K562 (cell line): Measurements from ENCODE around the gene NAV2. TPM values are rescaled to one million over a fixed set of nuclear protein-coding genes. Genes with fewer than 3 reads are reported as not detected.
A peak's percentile ranks its signal among the peaks of the same experiment; 100 is the strongest.

Source experiments
- CC2D1A ChIP-seq: fragments of 450-650 bp; IDR thresholded peaks from 2 replicates; pipeline ENCODE4 v1.6.1; 2017; ENCODE audit warnings: mild to moderate bottlenecking
- DEAF1 ChIP-seq: fragments of 450-650 bp; formaldehyde crosslinking; IDR thresholded peaks from 2 replicates; pipeline ENCODE4 v1.4.0; 2020; ENCODE audit warnings: mild to moderate bottlenecking, moderate library complexity
- PRPF4 ChIP-seq: fragments of 200-400 bp; formaldehyde crosslinking; IDR thresholded peaks from one replicate; pipeline ENCODE4 v1.6.1; 2017; ENCODE audit warnings: low read length, low read depth, mild to moderate bottlenecking; ENCODE audit not compliant: insufficient read depth, poor library complexity, severe bottlenecking
- ZNF263 ChIP-seq: sonication (generic); formaldehyde crosslinking; IDR thresholded peaks from 2 replicates; pipeline ENCODE4 v1.8.0; 2022; ENCODE audit warnings: mild to moderate bottlenecking, missing genetic modification reagents, borderline replicate concordance
- polyA plus RNA-seq, 8 experiments: library from polyadenylated mRNA; depleted of rRNA in 4 of 8; stranded (reverse) in 5 of 8; unstranded in 3 of 8; fragments of >200 nt; fragmentation: Nextera tagmentation in 2 of 8; fragmentation: Illumina TruSeq in 1 of 8; extraction: Ambion mirVana in 2 of 8; extraction: Trizol in 1 of 8; gene quantifications; 2 replicates each; pipeline versions ENCODE4 v1.2.1 to v1.2.3, GENCODE V29; 2011 to 2014; ENCODE audit warnings: inconsistent platforms in 1 of 8, missing spikeins in 1 of 8
- total RNA-seq, 7 experiments: library from RNA; depleted of rRNA in 6 of 7; stranded (reverse); fragments of >200 nt in 6 of 7; fragmentation: Illumina TruSeq in 2 of 7; extraction: Trizol in 2 of 7; gene quantifications; 2 replicates each; pipeline versions ENCODE4 v1.2.1 to v1.2.3, GENCODE V29; 2011 to 2021; ENCODE audit warnings: low replicate concordance in 1 of 7
- TF ChIP-seq, protein P1 (sequence below), 2 experiments: fragments of 450-650 bp; formaldehyde crosslinking in 1 of 2; IDR thresholded peaks; 2 replicates each; pipeline versions ENCODE4 v1.4.0 to v1.6.1; 2014 to 2020; ENCODE audit warnings: mild to moderate bottlenecking in 2 of 2, borderline replicate concordance in 1 of 2, low read depth in 1 of 2
- TF ChIP-seq, protein P2 (sequence below), 2 experiments: fragments of 450-650 bp in 1 of 2; sonication (generic) in 1 of 2; formaldehyde crosslinking in 1 of 2; IDR thresholded peaks in 1 of 2; conservative IDR thresholded peaks in 1 of 2; 2 replicates each; pipeline versions ENCODE4 v1.6.1 to v1.8.1; 2016 to 2023; ENCODE audit warnings: mild to moderate bottlenecking in 2 of 2, moderate library complexity in 2 of 2, inconsistent platforms in 1 of 2, missing genetic modification reagents in 1 of 2

NAV2 gene
- total and polyA plus RNA-seq, 9 of the 15 experiments (the other 6 are each of a cell fraction or from before 2014, with no cell fraction given): 0.03 to 0.35 (median 0.05) TPM

DNA sequence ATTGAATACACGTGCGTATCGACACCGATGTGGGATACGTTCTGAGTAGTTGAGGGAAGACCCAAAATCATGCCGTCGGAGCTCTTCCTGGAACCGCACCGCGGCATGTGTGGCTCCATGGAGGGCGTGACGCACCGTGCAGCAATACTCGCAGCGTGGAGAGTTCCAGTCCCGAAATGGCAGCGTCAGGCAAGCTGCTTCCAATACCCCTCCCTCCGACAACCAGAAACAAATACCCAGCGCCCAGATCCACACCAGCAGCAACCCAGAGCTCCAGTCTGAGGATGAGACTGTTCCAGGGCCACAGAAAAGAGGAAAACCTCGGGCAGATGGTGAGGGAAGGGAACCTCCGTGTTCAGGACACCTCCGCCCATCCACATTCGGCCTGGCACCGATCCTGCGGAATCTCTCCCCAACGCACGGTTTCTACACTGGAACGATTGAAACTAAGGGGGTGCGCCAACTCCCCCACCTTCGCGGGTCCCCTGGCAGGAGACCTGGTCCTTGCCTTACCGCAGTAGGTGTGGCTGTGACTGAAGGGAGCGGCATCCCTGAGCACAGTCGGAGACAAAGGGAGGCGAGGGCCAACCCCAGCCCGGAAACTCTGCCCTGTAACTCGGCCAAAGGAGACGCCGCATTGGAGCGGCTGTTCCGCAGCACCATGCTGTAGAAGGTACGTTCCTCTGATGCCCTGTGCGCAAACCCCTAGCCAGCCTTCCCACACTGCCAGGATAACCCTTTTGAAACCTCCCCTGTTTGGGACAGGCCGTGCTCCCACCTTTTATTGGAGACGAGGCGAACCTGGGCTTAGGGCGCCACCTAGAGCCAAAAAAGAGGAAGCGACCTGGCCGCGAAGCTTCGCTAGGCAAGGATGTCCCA lies 419.4 kb downstream of the NAV2 start (continued):
- TF ChIP-seq, protein P1, sequence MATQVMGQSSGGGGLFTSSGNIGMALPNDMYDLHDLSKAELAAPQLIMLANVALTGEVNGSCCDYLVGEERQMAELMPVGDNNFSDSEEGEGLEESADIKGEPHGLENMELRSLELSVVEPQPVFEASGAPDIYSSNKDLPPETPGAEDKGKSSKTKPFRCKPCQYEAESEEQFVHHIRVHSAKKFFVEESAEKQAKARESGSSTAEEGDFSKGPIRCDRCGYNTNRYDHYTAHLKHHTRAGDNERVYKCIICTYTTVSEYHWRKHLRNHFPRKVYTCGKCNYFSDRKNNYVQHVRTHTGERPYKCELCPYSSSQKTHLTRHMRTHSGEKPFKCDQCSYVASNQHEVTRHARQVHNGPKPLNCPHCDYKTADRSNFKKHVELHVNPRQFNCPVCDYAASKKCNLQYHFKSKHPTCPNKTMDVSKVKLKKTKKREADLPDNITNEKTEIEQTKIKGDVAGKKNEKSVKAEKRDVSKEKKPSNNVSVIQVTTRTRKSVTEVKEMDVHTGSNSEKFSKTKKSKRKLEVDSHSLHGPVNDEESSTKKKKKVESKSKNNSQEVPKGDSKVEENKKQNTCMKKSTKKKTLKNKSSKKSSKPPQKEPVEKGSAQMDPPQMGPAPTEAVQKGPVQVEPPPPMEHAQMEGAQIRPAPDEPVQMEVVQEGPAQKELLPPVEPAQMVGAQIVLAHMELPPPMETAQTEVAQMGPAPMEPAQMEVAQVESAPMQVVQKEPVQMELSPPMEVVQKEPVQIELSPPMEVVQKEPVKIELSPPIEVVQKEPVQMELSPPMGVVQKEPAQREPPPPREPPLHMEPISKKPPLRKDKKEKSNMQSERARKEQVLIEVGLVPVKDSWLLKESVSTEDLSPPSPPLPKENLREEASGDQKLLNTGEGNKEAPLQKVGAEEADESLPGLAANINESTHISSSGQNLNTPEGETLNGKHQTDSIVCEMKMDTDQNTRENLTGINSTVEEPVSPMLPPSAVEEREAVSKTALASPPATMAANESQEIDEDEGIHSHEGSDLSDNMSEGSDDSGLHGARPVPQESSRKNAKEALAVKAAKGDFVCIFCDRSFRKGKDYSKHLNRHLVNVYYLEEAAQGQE (IDR thresholded peaks at IDR 0.05; ENCODE audit: borderline replicate concordance): peak; percentile 83
- TF ChIP-seq, protein P1 (CRISPR knock-in tag; IDR thresholded peaks at IDR 0.05; ENCODE audit: low read depth): no peak
- TF ChIP-seq CC2D1A (peak; percentile 73; the same call in 1 of the 2 replicates), ZNF263 (CRISPR knock-in tag) (peak; percentile 67; the same call in 1 of the 2 replicates), PRPF4 (no peak), DEAF1 (peak; percentile 70)
- TF ChIP-seq, protein P2, sequence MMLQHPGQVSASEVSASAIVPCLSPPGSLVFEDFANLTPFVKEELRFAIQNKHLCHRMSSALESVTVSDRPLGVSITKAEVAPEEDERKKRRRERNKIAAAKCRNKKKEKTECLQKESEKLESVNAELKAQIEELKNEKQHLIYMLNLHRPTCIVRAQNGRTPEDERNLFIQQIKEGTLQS (IDR thresholded peaks at IDR 0.05): no peak
- TF ChIP-seq, protein P2 (CRISPR knock-in tag; conservative IDR thresholded peaks at IDR 0.05): no peak
